Measurements from ENCODE around the gene NMNAT2.

- TF ChIP-seq, protein P1, sequence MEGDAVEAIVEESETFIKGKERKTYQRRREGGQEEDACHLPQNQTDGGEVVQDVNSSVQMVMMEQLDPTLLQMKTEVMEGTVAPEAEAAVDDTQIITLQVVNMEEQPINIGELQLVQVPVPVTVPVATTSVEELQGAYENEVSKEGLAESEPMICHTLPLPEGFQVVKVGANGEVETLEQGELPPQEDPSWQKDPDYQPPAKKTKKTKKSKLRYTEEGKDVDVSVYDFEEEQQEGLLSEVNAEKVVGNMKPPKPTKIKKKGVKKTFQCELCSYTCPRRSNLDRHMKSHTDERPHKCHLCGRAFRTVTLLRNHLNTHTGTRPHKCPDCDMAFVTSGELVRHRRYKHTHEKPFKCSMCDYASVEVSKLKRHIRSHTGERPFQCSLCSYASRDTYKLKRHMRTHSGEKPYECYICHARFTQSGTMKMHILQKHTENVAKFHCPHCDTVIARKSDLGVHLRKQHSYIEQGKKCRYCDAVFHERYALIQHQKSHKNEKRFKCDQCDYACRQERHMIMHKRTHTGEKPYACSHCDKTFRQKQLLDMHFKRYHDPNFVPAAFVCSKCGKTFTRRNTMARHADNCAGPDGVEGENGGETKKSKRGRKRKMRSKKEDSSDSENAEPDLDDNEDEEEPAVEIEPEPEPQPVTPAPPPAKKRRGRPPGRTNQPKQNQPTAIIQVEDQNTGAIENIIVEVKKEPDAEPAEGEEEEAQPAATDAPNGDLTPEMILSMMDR (IDR thresholded peaks at IDR 0.05; ENCODE audit: insufficient read depth, low read depth, low read length) = no peak
- TF ChIP-seq EZH2 (IDR thresholded peaks at IDR 0.05; ENCODE audit: insufficient read depth, low read length) = no peak
Measured at GRCh38 chr1:183203094-183203493, 215.1 kb downstream of the NMNAT2 start.
